Ovary (tissue), 9 donors: Measurements from ENCODE around the gene UGT1A4. TPM values are rescaled to one million over a fixed set of nuclear protein-coding genes. Genes with fewer than 3 reads are reported as not detected.

Experiments used
- DNase-seq, 5 donors: peaks; one replicate each; pipeline ENCODE4 v3.0.0-alpha.2; 2019 to 2020
- H3K27ac ChIP-seq, 2 donors: fragments of 200-600 bp; one replicate each; pipeline versions ENCODE4 v1.5.1 to v1.8.0; 2019 to 2022
- H3K27me3 ChIP-seq: fragments of 200-600 bp; one replicate; pipeline ENCODE4 v1.8.0; 2022
- H3K36me3 ChIP-seq: fragments of 200-600 bp; sonication (generic); one replicate; pipeline ENCODE4 v1.5.1; 2019
- H3K4me1 ChIP-seq: one replicate; pipeline ENCODE4 v1.8.1; 2013; ENCODE audit warnings: mild to moderate bottlenecking, moderate library complexity; ENCODE audit not compliant: insufficient read depth
- H3K4me3 ChIP-seq: fragments of 200-600 bp; sonication (generic); one replicate; pipeline ENCODE4 v1.5.1; 2017
- H3K9me3 ChIP-seq, 2 donors: fragments of 200-600 bp in 1 of 2; sonication (generic) in 1 of 2; one replicate each; pipeline versions ENCODE4 v1.5.1 to v1.8.1; 2013 to 2019; ENCODE audit warnings: mild to moderate bottlenecking in 1 of 2, moderate library complexity in 1 of 2
- EP300 ChIP-seq: sonication (generic); formaldehyde crosslinking; IDR thresholded peaks from one replicate; pipeline ENCODE4 v1.6.1; 2017; ENCODE audit warnings: antibody characterized with exemption
- POLR2A ChIP-seq: fragments of 450-650 bp; IDR thresholded peaks from one replicate; pipeline ENCODE4 v1.6.1; 2017; ENCODE audit warnings: antibody characterized with exemption, mild to moderate bottlenecking, moderate library complexity
- WGBS, 3 donors: extraction: QIAGEN DNeasy Blood & Tissue Kit in 1 of 3; methylation state at CpG; one replicate each; pipeline versions ENCODE4 v1.1.5 to v1.1.7; 2013 to 2017; 5-methylcytosine and 5-hydroxymethylcytosine counted together
- intact Hi-C, 4 donors: fragments of 100-400 bp; cut with DNase I; formaldehyde crosslinking; loops; one replicate each; pipeline versions ENCODE4 v1.11.0 to v1.15.1; 2022 to 2023
- polyA plus RNA-seq, 2 donors: library from polyadenylated mRNA; stranded (reverse); fragments of 200-250 nt in 1 of 2; fragments of 350-450 nt in 1 of 2; fragmentation: Illumina TruSeq in 1 of 2; extraction: RNeasy Lipid Tissue Mini Kit (QIAGEN cat#74804) in 1 of 2; gene quantifications; one replicate each; pipeline ENCODE4 v1.2.3, GENCODE V29; 2013 to 2014
- total RNA-seq, 7 donors: library from RNA; depleted of rRNA in 2 of 7; stranded (reverse); fragments of >200 nt in 2 of 7; fragmentation: NEBNext Ultra II Directional in 3 of 7; extraction: Animal tissue kit (Norgen Biotek cat#: 25700) in 3 of 7; gene quantifications; one replicate each; pipeline versions ENCODE4 v1.1.0 to v1.2.4, GENCODE V29; 2016 to 2023
- TF ChIP-seq, protein P1 (sequence below), 3 donors: fragments of 450-650 bp in 2 of 3; fragments of 200-600 bp in 1 of 3; IDR thresholded peaks; one replicate each; pipeline versions ENCODE4 v1.5.1 to v1.8.0; 2016 to 2022; ENCODE audit warnings: antibody characterized with exemption in 3 of 3, mild to moderate bottlenecking in 1 of 3
- donor health status: DM: no; HTN: no; CAD: no; lungs with moderate emphysema.
- donor health status: DM: no; HTN: no; CAD: no.
- donor health status: Bipolar disorder and iron deficiency.
- donor health status: DM: yes; HTN: yes; CAD: no.
- donor health status: DM: no; HTN: no; CAD: no.
- donor health status: DM: yes; HTN: yes; CAD: no.

The UGT1A4 gene
- total and polyA plus RNA-seq, 9 donors: 0.11 to 0.36 TPM; not detected in 7

DNA sequence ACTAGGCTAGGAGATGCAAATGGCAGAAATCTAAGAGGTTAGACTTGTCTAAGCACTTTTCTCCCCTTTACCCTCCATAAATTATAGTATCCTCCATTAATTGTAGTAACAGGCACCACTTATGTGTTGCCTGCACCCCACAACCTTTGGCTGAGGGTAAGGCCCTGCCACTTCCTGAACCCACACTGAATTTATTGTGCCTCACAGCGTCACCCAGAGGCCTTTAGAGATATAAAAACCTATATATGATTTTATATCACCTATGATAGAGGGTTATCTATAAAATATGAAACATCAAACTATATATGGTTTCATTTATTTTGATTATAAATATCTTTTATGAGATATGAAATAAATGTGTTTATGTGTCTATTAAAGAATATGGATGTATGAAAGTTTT, 44.2 kb upstream of the UGT1A4 start:
- intact Hi-C loops: no loop called here
- no peaks in the 10 kb centered on the region for H3K4me1 ChIP-seq
- no peaks in the 10 kb centered on the region for H3K36me3 ChIP-seq
- TF ChIP-seq EP300 (no peak), POLR2A (no peak)
- TF ChIP-seq, protein P1, sequence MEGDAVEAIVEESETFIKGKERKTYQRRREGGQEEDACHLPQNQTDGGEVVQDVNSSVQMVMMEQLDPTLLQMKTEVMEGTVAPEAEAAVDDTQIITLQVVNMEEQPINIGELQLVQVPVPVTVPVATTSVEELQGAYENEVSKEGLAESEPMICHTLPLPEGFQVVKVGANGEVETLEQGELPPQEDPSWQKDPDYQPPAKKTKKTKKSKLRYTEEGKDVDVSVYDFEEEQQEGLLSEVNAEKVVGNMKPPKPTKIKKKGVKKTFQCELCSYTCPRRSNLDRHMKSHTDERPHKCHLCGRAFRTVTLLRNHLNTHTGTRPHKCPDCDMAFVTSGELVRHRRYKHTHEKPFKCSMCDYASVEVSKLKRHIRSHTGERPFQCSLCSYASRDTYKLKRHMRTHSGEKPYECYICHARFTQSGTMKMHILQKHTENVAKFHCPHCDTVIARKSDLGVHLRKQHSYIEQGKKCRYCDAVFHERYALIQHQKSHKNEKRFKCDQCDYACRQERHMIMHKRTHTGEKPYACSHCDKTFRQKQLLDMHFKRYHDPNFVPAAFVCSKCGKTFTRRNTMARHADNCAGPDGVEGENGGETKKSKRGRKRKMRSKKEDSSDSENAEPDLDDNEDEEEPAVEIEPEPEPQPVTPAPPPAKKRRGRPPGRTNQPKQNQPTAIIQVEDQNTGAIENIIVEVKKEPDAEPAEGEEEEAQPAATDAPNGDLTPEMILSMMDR (IDR thresholded peaks at IDR 0.05): no peak
- no peak overlapping the region for H3K4me3 ChIP-seq
- 41 to 50% (median 42%) methylated on average over 1 of the region's 1 CpG for WGBS, 3 donors
- no peaks in the 10 kb centered on the region for H3K9me3 ChIP-seq
- DNase-seq: no peak
- H3K27me3 ChIP-seq: no peaks in the 10 kb centered on the region
- H3K27ac ChIP-seq: no peak overlapping the region

DNA sequence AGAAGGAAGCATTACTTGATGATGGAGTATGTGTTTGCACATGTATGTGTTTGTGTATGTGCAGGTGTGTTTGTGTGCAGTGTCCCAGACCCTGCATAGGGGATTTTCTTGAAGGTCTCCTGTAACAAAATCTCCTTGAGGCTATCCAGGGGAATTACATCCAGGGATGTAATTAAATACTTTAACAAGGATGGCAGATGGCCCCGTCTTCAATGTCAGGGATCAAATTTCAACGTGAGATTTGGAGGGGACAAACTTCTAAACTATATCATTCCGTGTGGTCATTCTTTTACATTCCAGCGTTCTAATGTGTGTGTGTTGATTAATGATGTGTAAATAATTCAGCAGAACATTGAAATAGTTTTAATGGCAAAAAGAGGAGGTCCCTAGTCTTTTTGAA, 43.5 kb upstream of the UGT1A4 start:
- Histone ChIP-seq H3K4me3 (no peak overlapping the region), H3K27ac (no peak overlapping the region), H3K9me3 (no peaks in the 10 kb centered on the region), H3K36me3 (no peaks in the 10 kb centered on the region), H3K4me1 (no peaks in the 10 kb centered on the region), H3K27me3 (no peaks in the 10 kb centered on the region)
- DNase-seq: no peak
- intact Hi-C loops: no loop called here
- WGBS, 3 donors: 15 to 26% (median 18%) methylated on average over 4 of the region's 4 CpGs
- TF ChIP-seq, protein P1 (IDR thresholded peaks at IDR 0.05): no peak
- no peak for TF ChIP-seq EP300
- no peak for TF ChIP-seq POLR2A

DNA sequence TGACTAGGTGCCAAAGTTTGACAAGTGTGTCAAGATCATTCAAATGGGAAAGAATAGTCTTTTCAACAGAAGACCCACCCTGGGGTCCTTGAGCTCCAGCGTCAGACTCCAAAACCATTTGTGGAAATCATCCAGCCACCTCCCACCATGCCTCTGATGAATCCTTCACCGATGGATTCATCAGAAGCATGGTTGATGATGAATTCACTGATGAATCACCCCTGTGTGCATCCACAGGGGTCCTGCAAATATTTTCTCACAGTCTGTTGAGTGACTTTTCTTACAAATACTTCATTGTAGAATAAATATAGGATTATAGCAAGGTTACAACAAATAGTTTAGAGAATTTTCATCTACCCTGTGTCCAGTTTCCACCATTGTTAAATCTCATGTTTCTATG, 42.5 kb upstream of the UGT1A4 start:
- TF ChIP-seq EP300 (no peak), POLR2A (no peak)
- TF ChIP-seq, protein P1 (IDR thresholded peaks at IDR 0.05): no peak
- H3K4me1 ChIP-seq: no peaks in the 10 kb centered on the region
- H3K36me3 ChIP-seq: no peaks in the 10 kb centered on the region
- H3K27ac ChIP-seq: no peak overlapping the region
- H3K4me3 ChIP-seq: no peak overlapping the region
- DNase-seq: no peak
- no peaks in the 10 kb centered on the region for H3K9me3 ChIP-seq
- no peaks in the 10 kb centered on the region for H3K27me3 ChIP-seq
- intact Hi-C loops: no loop called here
- WGBS, 3 donors: 82 to 93% (median 83%) methylated on average over 2 of the region's 2 CpGs

DNA sequence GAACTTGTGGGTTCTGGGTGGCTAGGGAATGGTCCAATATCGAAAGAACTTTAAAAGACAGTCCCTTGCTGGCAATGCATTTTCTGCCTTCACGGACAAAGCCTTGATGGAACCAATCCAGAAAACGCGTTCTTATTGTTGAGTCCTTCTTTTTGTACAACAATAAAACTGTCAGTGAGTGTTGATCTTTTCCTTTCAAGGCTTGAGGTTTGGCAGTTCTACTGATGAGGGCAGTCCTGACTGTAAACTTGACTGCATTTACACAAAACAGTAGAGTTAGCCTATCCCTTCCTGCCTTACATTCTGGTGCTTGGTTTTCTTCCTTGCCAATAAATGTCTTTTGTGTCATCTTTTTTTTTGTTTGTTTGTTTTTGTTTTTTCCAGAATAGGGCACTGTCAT, 39.3 kb upstream of the UGT1A4 start:
- Histone ChIP-seq H3K27ac (no peak overlapping the region), H3K27me3 (no peaks in the 10 kb centered on the region), H3K9me3 (no peaks in the 10 kb centered on the region), H3K4me3 (no peak overlapping the region), H3K36me3 (no peaks in the 10 kb centered on the region), H3K4me1 (no peaks in the 10 kb centered on the region)
- DNase-seq: no peak
- 65 to 70% (median 70%) methylated on average over 4 of the region's 4 CpGs for WGBS, 3 donors
- intact Hi-C loops: no loop called here
- TF ChIP-seq POLR2A (no peak), EP300 (no peak)
- TF ChIP-seq, protein P1 (IDR thresholded peaks at IDR 0.05): no peak
